ENCODE results near the gene ERN1.
"Not testable (repeated sequence)": the region's sequence is repeated elsewhere in the genome, so short reads cannot be mapped to it uniquely, and the experiment has no call there.

ERN1 gene

DNA sequence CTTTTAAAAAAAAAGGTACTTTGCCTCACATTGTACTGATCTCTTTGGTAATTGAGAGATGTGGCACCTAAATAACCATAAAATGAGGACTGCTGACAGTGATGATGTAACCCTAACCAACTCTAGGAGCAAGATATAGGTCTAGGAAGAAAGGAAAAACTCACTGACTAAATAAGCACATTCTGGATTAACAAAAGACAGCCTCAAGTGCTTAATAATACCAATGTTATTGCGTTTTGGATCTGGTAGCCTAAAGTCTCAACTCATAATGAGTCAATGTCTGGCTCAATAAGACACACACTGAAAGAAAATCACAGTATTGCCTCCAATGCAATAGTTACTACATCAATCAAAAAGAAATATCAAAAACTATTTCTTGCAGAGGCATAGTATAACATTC lies 3.0 kb downstream of the ERN1 start:
- no peak for DNase-seq
- Histone ChIP-seq H3K4me1 (peaks cover 0 to 36% (median 15%) of the 10 kb centered on the region in 4 donors), H3K9me3 (no peaks in the 10 kb centered on the region), H3K36me3 (no peaks in the 10 kb centered on the region), H3K27ac (no peak overlapping the region), H3K27me3 (no peaks in the 10 kb centered on the region), H3K4me3 (no peak overlapping the region)
- TF ChIP-seq, protein P1, sequence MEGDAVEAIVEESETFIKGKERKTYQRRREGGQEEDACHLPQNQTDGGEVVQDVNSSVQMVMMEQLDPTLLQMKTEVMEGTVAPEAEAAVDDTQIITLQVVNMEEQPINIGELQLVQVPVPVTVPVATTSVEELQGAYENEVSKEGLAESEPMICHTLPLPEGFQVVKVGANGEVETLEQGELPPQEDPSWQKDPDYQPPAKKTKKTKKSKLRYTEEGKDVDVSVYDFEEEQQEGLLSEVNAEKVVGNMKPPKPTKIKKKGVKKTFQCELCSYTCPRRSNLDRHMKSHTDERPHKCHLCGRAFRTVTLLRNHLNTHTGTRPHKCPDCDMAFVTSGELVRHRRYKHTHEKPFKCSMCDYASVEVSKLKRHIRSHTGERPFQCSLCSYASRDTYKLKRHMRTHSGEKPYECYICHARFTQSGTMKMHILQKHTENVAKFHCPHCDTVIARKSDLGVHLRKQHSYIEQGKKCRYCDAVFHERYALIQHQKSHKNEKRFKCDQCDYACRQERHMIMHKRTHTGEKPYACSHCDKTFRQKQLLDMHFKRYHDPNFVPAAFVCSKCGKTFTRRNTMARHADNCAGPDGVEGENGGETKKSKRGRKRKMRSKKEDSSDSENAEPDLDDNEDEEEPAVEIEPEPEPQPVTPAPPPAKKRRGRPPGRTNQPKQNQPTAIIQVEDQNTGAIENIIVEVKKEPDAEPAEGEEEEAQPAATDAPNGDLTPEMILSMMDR (IDR thresholded peaks at IDR 0.05) = no peak
- intact Hi-C loops (cut with DNase I; ENCODE audit: low total_unique reads) = no loop called here

DNA sequence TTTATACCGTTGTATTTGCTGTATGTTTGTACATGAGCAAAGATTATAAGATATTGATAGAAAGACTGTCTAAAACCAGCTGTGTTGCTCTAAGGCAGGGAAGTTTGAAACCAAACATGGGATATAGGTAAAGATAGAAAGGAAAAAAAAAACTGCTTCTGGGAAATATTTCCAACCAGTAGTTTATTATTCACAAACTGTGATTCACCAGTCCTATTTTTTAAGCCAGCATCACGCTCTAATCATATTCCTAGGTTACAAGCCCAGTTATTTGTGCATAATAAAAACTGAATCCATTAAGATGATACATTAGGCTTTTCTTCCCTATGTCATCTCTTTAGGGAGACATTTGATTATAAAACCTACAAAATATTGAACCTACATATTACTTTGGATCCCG lies 4.0 kb downstream of the ERN1 start:
- Histone ChIP-seq H3K9me3 (no peaks in the 10 kb centered on the region), H3K4me1 (peaks cover 0 to 30% (median 16%) of the 10 kb centered on the region in 4 donors), H3K27me3 (no peaks in the 10 kb centered on the region), H3K36me3 (no peaks in the 10 kb centered on the region), H3K27ac (no peak overlapping the region), H3K4me3 (no peak overlapping the region)
- TF ChIP-seq, protein P1 (IDR thresholded peaks at IDR 0.05) = no peak
- DNase-seq = no peak
- intact Hi-C loops (cut with DNase I; ENCODE audit: low total_unique reads) = no loop called here

DNA sequence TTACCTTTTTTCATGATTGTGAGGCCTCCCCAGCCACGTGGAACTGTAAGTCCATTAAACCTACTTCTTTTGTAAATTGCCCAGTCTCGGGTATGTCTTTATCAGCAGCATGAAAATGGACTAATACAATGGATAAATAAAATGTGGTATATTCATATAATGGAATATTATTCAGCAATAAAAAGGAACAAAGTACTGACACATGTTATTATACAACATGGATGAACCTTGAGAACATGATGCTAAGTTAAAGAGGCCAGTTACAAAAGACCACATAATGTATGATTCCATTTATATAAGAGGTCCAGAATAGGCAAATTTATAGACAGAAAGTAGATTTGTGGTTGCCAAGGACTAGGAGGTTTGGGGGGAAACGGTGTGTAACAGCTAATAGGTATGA lies 5.3 kb downstream of the ERN1 start:
- Histone ChIP-seq H3K36me3 (no peaks in the 10 kb centered on the region), H3K9me3 (no peaks in the 10 kb centered on the region), H3K27ac (no peak overlapping the region), H3K4me3 (no peak overlapping the region), H3K27me3 (no peaks in the 10 kb centered on the region), H3K4me1 (peaks cover 0 to 24% (median 11%) of the 10 kb centered on the region in 4 donors)
- TF ChIP-seq, protein P1 (IDR thresholded peaks at IDR 0.05) = no peak
- intact Hi-C loops (cut with DNase I; ENCODE audit: low total_unique reads) = no loop called here
- DNase-seq = no peak

DNA sequence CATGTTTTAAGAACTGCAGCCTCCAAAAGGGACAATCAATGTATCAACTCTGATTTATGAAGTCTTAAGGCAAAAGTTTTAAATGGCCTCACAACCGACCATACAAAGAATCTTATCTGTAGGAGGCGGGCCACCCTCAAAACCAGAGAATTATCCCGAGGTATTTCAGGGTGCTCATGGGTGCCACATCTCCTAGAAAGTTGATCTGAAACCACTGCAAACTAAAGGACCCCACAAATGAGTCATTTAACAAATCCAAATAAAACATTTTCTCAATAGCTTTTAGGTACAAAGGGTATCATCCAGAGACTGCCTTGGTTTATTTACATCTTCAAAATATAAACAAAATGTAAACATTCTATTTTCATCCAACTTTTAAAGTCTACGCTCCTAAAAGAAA lies 6.8 kb downstream of the ERN1 start:
- TF ChIP-seq, protein P1 (IDR thresholded peaks at IDR 0.05) = no peak
- Histone ChIP-seq H3K27me3 (no peaks in the 10 kb centered on the region), H3K4me1 (peaks cover 0 to 22% (median 11%) of the 10 kb centered on the region in 4 donors), H3K9me3 (no peaks in the 10 kb centered on the region), H3K27ac (no peak overlapping the region), H3K4me3 (no peak overlapping the region), H3K36me3 (no peaks in the 10 kb centered on the region)
- intact Hi-C loops (cut with DNase I; ENCODE audit: low total_unique reads) = no loop called here
- no peak for DNase-seq

DNA sequence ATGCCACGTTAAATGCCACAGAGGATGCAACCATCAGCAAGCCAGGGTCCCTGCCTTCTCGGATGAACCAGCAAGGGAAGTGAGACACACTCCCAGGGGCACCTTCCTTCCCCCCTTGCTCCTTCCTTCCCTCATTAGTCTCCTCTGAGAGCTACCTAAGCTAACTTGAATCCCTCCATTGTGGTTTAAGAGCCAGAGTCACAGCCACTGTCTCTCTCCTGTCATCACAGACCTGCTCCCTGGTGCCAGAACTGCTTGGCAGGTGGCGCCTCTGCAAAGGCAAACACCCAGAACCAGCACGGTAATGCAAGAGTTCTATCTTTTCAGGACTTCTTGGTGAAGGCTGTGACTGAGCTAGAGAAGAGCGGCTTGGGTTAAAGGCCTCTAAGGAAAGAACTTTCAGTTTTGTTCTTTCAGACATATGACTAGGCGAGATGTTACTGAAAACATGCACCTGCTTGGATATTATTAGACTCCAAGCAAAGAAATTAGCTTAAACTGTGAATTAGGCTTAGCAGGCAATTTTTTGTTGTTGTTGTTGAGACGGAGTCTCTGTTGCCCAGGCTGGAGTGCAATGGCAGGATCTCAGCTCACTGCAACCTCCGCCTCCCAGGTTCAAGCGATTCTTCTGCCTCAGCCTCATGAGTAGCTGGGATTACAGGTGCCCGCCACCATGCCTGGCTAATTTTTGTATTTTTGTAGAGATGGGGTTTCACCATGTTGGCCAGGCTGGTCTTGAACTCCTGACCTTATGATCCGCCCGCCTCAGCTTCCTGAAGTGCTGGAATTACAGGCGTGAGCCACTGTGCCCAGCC lies 8.8 kb downstream of the ERN1 start:
- intact Hi-C loops (cut with DNase I; ENCODE audit: low total_unique reads); H3K4me3 ChIP-seq; H3K9me3 ChIP-seq; H3K27me3 ChIP-seq; H3K36me3 ChIP-seq; H3K27ac ChIP-seq; DNase-seq: not testable (repeated sequence)
- peaks cover 0 to 20% (median 16%) of the 10 kb centered on the region in 4 donors for H3K4me1 ChIP-seq

DNA sequence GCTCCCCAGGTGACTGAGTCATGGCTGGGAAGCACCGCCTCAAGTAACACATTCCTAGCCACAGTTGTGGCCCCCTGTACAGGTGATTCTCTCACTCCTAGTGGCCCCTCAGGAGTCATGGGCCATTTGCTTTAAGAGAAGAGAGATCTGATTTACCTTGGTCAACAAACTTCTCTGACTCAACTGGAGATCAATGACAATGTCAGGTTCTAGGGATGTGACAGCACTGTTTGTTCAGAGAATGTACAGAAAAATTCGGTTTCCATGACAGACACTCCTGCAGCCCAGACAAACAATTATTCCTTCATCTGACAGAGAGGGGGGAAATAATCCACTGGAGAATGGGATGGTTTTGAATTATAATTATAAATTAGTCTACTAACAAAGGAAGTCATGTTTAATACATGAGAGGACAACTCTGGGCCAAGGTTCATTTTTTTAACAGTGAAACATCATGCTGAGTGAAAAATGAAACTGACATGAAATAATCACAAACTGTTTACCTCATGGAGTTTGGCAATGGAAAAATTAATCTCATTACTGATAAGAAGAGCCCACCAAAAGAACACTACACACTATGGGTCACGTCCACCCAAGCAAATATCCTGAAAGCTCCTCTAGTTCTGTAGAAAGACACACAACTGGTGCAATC lies 9.7 kb downstream of the ERN1 start:
- no peaks in the 10 kb centered on the region for H3K36me3 ChIP-seq
- DNase-seq = no peak
- TF ChIP-seq, protein P1 (IDR thresholded peaks at IDR 0.05) = no peak
- H3K4me1 ChIP-seq = peaks cover 0 to 23% (median 16%) of the 10 kb centered on the region in 4 donors
- H3K27ac ChIP-seq = no peak overlapping the region
- intact Hi-C loops (cut with DNase I; ENCODE audit: low total_unique reads) = no loop called here
- no peak overlapping the region for H3K4me3 ChIP-seq
- no peaks in the 10 kb centered on the region for H3K27me3 ChIP-seq
- H3K9me3 ChIP-seq = no peaks in the 10 kb centered on the region

Data from tibial artery (tissue), 4 donors.